H1 (cell line): Measurements from ENCODE around the gene RFFL. TPM values are rescaled to one million over a fixed set of nuclear protein-coding genes. Genes with fewer than 3 reads are reported as not detected.

Source experiments
- POLR2A ChIP-seq, 2 experiments: IDR thresholded peaks; 1 replicate in 1 of 2; 2 replicates in 1 of 2; pipeline ENCODE4 v1.6.1; 2011; ENCODE audit warnings: low read depth in 2 of 2, low read length in 2 of 2, mild to moderate bottlenecking in 2 of 2; ENCODE audit errors: control extremely low read depth in 1 of 2
- polyA plus RNA-seq, 7 experiments: library from polyadenylated mRNA; depleted of rRNA in 3 of 7; stranded (reverse) in 5 of 7; unstranded in 2 of 7; fragments of >200 nt in 5 of 7; fragments of 200-250 nt in 2 of 7; gene quantifications; 1 replicate in 5 of 7; 2 replicates in 1 of 7; 4 replicates in 1 of 7; pipeline versions ENCODE4 v1.2.1 to v1.2.3, GENCODE V29; 2011 to 2013; ENCODE audit warnings: missing spikeins in 2 of 7, mixed read lengths in 2 of 7
- total RNA-seq: library from RNA; stranded (reverse); fragmentation: NEBNext Ultra II Directional; extraction: Animal tissue kit (Norgen Biotek cat#: 25700); gene quantifications from 2 replicates; pipeline ENCODE4 v1.2.1, GENCODE V29; 2021
- TF ChIP-seq, protein P1 (sequence below): IDR thresholded peaks from 2 replicates; pipeline ENCODE4 v1.6.1; 2012; ENCODE audit warnings: inconsistent platforms
- TF ChIP-seq, protein P2 (sequence below), 3 experiments: IDR thresholded peaks; 1 replicate in 2 of 3; 2 replicates in 1 of 3; pipeline versions ENCODE4 v1.5.1 to v1.6.1; 2011; ENCODE audit warnings: low read length in 3 of 3, mild to moderate bottlenecking in 3 of 3, inconsistent platforms in 2 of 3, low read depth in 1 of 3, moderate library complexity in 1 of 3; ENCODE audit not compliant: insufficient read depth in 1 of 3; ENCODE audit errors: control extremely low read depth in 1 of 3

RFFL gene
- total and polyA plus RNA-seq, 2 of the 8 experiments (the other 6 are each of a cell fraction or from before 2014, with no cell fraction given) = 14.0 to 24.5 TPM

DNA sequence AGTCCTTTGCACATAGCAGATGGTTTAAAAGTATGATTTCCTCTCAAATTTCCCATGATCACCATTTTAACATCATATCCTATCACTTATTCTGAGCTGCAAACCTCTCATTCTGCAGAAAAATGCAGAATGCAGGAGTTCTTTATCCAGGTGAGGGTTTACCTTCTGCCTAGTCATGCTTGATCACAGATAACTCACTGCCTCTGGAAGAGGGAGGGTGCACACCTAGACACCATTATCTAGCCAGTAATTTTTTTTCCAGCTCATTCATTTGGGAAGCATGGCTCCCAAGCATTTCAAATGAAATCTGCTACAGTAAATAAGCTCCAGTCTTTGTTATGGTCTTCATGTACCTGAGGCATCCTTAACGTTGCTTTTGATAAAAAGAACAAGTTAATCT is 38.0 kb downstream of the RFFL start (continued):
- TF ChIP-seq, protein P1, sequence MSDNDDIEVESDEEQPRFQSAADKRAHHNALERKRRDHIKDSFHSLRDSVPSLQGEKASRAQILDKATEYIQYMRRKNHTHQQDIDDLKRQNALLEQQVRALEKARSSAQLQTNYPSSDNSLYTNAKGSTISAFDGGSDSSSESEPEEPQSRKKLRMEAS = no peak
- TF ChIP-seq, protein P2, sequence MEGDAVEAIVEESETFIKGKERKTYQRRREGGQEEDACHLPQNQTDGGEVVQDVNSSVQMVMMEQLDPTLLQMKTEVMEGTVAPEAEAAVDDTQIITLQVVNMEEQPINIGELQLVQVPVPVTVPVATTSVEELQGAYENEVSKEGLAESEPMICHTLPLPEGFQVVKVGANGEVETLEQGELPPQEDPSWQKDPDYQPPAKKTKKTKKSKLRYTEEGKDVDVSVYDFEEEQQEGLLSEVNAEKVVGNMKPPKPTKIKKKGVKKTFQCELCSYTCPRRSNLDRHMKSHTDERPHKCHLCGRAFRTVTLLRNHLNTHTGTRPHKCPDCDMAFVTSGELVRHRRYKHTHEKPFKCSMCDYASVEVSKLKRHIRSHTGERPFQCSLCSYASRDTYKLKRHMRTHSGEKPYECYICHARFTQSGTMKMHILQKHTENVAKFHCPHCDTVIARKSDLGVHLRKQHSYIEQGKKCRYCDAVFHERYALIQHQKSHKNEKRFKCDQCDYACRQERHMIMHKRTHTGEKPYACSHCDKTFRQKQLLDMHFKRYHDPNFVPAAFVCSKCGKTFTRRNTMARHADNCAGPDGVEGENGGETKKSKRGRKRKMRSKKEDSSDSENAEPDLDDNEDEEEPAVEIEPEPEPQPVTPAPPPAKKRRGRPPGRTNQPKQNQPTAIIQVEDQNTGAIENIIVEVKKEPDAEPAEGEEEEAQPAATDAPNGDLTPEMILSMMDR (IDR thresholded peaks at IDR 0.05; ENCODE audit: control extremely low read depth in 1 of 3, insufficient read depth in 1 of 3, low read depth in 1 of 3, low read length in 3 of 3) = no peak
- no peak for TF ChIP-seq POLR2A (IDR thresholded peaks at IDR 0.05; ENCODE audit: control extremely low read depth in 1 of 2, low read depth in 2 of 2, low read length in 2 of 2)
